GM21528 (cell line): ENCODE measurements around the gene C17orf67.
A peak's percentile ranks its signal among the peaks of the same experiment; 100 is the strongest.

ENCODE experiments used
- ATAC-seq: cut with Tn5 transposase; IDR thresholded peaks from one replicate; pipeline ENCODE4 v1.9.1; 2021; ENCODE audit warnings: mild to moderate bottlenecking, moderate library complexity; ENCODE audit not compliant: unreplicated experiment, low FRiP score

Gene C17orf67, protein sequence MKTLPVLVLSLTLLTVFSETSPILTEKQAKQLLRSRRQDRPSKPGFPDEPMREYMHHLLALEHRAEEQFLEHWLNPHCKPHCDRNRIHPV

DNA sequence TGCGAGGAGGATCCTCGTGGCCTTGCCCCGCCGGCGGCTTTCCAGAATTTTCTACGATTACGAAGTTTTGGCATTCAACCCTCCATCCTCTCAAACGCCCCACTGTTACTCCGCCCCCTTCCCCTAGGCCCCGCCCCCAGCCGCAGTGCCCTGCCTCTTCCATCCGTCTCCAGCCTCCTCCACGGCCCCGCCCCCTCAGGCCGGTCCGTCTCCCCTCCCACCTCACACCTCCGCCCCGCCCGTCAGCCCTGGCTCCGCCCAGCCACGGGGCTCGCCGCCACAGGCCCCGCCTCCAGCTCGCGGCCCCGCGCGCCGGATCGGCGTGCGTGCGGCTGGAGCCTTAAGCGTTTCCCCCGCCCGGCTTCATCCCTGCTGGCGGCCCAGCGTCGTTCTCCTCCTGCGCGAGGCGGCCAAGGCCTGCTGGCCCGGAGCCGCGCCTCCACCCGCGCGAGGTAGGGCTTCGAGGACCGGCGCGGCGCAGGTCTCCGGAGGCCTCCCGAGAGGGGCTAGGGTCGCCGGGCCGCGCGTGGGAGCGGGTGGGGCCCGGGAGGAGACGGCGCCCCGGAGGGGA, at the start of gene C17orf67, which contains the start of gene DGKE:
TSS of gene C17orf67 (minus strand) at position 112 of the 571 bp plus-strand sequence. CDS start 18,110 bp downstream, outside the sequence.
TSS of gene DGKE (plus strand) at position 343 of the 571 bp plus-strand sequence. CDS start 645 bp downstream, outside the sequence.
- ATAC-seq = peak; percentile 70

DNA sequence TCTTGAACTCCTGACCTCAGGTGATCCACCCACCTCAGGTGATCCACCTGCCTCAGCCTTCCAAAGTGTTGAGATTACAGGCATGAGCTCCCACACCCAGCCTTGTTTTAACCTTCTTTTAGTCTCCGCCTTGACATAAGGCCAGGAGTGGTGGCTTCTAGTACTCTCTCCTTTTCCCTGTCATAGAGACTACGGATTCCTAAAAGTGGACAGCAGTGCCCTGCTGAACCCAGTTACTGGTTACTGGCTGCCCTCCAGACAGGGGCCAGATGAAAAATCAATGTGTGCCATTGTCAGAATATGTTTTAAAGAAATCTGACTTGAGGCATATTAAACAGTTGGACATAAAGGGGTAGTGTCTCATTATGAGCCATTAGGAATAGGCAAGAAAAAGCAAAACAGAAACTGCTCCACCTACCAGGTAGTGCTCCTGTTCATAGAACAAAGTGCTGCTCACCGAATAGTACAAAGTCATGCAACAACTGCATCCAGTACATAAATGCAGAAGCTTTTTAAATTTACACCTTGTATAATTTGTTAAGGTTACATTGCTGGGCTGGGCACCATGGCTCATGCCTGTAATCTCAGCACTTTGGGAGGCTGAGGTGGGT, 48.1 kb upstream of the C17orf67 start:
- ATAC-seq = no peak

DNA sequence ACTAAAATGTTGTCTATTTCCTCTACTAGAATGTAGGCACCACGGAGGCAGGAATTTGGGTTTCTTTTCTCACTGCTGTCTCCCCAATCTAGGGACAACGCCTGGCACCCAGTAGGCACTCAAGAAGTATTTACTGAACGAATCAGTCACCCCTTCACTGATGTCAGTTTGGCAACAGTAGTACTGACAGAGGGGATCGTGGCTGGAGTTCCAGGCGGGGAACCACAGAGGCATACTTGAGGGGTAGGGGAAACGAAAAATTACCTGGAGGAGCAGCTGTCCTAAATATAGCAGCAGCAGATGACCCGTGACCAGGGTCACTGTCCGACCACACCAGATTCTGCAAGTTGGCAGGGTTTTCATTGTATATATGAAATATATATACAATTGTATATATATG, 46.9 kb upstream of the C17orf67 start:
- no peak for ATAC-seq

DNA sequence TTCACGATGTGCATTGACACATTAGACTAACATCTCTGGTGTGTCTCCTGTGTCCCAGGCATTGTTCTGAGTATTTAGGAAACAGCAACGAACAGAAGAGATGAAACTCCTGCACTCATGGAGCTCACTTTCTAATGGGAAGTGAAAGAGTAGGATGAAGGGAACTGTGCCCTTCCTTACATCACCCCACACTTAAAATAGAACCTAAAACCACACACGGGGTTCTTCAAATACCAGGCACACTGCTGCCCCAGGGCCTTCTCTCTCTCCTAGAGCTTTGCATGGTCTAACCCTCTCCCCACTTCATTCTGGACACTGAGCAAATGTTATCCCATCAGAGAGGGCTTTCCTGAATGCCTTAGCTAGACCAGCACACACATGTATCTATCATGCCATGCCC, 46.4 kb upstream of the C17orf67 start:
- no peak for ATAC-seq

DNA sequence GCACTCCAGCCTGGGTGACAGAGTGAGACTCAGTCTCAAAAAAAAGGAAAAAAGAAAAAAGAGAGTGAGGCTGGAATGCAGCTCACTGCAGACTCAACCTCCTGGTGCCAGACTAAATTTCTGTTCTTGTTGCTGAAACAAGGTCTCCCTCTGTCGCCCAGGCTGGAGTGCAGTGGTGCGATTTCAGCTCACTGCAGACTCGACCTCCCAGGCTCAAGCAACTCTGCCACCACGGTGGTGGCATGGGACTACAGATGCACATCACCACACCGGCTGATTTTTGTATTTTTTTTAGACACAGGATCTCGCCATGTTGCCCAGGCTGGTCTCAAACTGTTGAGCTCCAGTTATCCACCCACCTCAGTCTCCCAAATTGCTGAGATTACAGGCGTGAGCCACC, 45.6 kb upstream of the C17orf67 start:
- ATAC-seq = no peak

DNA sequence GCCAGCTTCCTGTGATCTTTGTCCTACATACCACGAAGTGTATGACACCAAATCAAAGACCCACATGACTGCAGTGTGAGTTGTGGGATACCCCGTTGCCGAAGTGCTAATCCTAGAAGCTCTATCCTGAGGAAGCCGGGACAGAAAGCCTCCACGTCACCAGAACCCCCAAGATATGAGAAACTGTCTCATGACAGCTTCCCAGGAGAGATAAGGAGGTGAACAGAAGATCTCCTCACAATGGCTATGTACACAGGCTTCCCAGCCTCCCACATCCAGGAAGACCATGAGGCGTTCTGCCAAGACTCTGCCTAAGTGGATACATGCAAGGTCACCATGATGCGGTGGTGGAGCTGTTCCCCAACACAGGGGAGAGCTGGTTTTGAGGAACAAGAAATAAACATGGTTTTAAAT, 43.1 kb upstream of the C17orf67 start:
- ATAC-seq = no peak

DNA sequence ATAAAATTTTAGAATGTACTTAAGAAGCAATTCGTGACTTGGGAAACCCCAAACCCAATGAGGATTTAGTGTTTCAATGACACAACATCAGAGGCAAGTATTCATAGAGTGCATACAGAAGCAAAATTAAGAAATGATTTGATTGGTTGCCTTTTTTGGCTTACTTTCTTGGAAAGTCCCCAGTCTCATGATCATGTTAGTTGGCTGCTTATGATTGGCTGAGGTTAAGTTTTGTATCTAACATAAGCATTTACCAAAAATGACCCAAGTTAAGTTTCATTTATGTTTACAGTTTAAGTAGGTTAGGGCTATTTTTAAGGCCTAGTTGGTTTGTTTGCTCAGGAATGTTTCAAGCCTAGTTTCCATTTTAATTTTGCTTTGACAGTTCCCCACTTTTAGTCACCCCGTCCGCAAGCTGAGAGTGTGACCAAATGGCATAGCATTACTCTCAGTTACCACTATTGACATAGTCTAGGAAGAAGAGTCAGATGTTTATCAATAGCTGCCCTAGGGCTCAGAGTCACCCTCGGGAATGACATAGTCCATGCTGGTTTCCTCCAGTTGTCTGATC, 36.4 kb upstream of the C17orf67 start:
- ATAC-seq = peak; percentile 67

DNA sequence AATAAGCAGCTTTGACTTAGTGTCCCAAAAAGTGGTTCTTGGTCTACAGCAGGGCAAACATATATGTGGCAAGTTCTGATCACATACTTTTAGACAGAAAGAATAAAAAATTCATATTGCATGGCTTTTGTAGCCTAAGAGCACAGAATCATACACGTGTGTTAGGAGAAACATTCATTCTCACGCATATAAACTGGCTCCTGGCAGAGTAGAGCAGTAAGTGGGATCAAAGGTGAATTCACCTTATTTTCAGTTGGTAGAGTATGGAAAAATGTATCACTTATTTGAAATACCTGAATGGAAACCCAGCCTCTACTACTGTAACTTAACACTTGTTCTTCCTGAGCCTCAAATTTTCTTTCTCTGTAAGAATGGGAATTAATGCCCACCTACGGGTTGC, 35.0 kb upstream of the C17orf67 start:
- no peak for ATAC-seq

DNA sequence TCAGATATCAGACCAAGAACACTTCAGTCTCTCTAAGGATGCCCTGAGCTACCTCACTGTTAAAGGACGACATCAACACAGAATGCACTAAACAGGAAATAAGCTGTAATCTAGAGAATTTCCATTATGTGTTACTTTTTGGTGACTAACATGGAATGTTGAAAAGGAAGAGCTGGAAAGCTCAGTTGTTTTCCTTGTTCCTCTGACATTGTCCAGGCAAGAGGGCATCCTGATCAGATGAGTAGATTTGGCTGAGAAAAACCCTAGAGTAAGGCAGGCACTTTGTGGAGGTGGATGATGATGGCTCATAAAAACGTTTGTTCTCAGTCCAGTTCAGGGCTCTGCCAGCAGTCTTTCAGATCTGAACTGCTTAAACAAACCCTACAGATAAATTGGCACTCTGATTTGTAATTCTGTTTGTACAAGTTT, 34.2 kb upstream of the C17orf67 start:
- no peak for ATAC-seq

DNA sequence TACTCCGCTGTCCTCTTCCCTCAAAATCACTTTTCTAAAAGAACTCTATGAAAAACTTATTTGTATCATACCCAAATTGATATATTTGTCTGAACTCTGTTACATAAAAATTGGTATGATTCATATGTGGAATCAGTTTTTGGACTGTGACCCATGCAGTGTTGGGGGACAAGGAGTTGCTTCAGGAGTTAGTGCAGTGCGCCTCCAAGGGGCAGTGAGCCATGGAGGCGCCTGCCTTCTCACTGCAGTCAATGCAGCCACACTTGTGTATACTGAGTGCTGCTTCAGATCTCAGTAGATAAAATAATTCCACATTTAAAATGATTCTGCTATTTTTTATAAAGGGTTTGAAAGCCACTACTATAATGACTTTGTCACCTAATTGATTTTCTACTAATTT, 32.8 kb upstream of the C17orf67 start:
- ATAC-seq = no peak

DNA sequence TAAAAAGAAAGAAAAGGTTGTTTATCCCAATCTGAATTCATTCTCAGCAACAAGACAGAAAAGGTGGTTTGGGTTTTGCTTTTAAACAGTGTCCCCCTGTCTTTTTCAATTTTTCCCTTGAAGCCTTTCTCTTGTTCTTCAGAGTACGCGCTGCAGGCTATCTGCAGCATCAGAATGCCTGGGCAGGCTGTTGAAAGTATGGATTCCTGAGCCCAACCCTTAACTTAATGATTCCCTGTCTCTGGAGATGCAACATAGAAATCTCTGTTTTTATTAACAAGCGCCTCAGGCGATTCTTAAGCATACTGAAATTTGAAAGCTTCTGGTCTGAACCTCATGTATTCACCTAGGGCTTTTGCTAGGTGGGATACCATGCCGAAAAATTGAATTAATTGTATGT, 32.4 kb upstream of the C17orf67 start:
- ATAC-seq = no peak

DNA sequence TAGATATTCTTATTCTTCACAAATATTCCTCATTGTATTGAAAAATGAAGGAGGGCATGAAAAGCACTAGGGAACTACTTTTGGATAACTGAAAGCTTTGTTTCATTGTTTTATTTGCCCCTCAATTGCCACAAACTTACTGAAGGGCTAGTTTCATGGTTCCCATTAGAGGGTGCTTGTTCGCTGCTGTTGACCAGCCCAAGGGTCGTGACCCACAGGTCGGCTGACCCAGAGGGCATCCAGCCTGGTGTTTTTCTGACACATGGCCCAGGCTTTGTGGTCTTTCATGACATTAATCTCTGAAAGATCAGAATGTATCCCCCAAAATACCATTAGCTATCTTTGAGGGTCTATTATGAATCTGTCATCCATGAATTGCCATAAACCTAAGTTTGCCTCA, 30.3 kb upstream of the C17orf67 start:
- ATAC-seq = no peak

DNA sequence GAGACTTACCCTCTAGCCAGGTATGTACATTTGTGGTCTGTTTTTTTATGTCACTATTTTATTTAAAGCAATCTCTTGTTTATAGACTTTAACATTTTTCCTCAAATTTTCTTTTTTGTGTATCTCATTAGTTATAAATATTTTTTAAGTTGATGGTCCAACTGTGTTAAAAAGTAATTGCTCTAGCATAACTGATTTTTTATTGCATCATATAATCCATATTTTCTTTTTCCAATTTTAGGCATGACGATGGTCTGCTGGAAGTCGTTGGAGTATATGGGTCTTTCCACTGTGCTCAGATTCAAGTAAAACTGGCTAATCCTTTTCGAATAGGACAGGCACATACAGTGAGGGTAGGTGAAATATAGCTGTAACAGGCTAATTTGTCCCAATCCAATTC, 28.2 kb upstream of the C17orf67 start:
- ATAC-seq = no peak

DNA sequence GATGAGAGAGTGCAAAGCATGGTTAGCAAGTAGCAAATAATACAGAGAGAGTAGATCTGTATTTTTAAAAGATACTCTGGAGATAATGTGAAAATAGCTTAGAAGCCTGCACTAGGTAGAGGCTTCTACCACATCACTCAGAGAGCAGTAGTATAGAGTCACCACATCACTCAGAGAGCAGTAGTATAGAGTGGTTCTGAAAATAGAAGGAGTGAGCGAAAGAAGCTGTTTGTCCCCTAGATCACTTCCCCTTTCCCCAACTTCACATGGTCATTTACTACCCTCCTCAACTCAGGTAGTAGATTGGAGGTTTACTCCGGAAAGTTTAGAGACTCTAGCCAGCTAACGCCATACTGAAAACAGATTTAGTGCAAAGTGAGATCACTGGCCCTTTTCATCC, 17.3 kb upstream of the C17orf67 start:
- ATAC-seq = no peak

DNA sequence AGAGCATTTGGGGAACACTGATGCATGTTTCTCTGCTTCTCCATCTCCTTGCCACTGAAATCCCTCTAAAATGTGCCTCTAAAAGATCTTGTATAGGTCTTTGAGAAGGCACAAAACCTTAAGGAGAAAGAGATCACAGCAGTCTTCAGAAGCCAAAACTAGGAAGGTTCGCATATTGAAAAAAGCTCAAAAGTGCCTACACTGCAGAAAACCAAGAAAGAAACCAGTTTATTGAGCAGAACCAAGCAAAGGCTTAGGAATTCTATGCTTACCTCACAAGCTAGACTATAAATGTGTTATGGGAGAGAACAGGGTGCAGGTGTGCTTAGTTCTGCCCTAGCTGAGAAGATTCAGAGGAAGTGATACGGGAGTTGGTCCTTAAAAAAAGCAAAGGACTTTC, 16.9 kb upstream of the C17orf67 start:
- no peak for ATAC-seq

DNA sequence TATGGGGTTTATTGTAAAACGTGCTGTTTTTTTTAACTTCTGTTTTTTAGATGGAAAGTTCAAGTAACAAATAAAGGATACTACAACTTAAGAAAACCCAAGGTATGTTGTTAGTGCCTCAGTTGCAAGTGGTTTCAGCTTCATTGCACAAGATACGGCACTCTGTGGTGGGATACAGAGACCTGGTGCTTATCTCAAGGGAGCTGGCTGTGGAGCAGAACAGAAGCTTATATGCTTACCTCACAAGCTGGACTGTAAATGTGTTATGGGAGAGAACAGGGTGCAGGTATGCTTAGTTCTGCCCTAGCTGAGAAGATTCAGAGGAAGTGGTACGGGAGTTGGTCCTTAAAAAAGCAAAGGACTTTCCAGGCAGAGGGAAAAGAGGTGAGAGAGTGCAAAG, 15.4 kb upstream of the C17orf67 start:
- ATAC-seq = no peak

DNA sequence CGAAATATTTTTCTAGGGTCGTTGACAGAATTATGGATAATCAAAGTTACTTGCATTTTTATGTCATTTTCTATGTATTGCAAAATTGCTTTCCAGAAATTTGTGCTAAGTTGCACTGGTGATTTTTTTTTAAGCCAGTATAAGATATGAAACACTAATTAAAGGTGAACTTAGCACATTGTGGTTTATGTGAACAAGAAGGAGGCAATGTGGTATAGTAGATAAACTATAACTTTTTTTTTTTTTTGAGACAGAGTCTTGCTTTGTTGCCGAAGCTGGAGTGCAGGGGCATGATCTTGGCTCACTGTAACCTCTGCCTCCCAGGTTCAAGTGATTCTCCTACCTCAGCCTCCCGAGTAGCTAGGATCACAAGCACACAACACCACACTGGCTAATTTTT, 13.4 kb upstream of the C17orf67 start:
- no peak for ATAC-seq

DNA sequence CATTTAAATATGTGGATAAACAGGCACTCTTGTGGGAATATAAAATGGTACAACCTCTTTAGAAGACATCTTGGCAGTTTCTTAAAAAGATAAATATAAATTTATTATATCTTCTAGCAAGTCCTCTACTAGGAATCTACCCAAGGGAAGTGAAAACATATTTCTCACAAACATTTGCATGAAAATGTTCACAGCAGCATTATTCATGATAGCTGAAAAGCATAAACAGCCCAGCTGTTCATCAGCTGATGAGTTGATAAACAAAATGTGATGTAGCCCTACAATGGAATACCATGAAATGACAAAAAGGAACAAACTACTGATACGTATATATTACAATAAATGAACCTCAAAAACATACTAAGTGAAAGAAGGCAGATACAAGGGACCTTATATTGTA, 12.2 kb upstream of the C17orf67 start:
- peak; percentile 64 for ATAC-seq

DNA sequence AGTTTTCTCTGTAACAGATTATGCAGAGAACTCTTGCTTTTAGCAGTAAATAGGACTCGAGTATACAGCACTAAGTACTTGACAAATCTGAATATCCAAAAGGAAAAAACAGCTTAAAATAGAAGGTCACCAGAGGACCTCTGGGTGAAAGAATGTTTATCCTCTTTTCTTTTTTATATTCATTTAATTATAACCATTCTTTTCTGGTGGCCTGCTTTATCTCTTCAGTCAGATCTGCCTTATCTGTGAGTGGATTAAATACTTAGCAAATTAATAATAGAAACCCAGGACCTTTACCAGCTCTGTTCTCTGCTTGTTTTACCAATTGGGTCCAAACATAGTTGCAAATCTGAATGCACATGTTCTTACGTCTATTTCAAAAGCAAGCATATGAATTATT, 8.9 kb upstream of the C17orf67 start:
- no peak for ATAC-seq

DNA sequence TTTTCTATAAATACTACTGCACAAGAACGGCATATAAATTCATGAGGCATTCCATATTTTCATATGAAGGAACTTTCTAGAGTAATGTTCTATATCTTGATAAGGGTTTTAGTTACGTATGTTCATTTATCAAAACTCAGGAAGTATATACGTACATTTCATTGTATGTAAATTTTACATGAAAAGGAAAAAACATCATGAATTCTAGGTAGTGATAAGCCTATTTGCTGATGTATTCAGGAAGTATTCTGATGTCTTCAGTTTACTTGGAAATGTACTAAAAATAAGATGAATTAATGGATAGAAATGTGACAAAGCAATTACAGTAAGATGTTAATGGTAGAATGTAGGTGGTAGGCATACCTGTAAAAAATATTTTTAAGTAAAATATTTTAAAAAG, 5.0 kb upstream of the C17orf67 start:
- ATAC-seq = no peak

DNA sequence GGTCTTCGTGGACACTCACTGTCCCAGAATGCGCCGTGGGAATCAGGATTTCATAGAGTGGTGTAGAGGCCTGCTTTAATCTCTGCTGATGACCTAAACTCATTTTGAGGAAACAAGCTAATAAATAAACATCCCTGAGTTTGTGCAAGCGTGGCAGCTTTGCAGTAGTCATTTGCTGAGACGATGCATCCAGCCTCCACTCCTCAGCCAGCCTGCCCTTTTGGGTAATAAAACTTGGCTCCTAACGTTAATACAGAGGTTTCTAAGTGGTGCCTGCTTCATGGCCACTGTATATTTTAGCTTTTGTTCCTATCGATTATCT, 1.5 kb upstream of the C17orf67 start:
- no peak for ATAC-seq
